ENCODE results near the gene COX6A2. TPM values are rescaled to one million over a fixed set of nuclear protein-coding genes. Genes with fewer than 3 reads are reported as not detected.

The COX6A2 gene
- total RNA-seq: not detected

DNA sequence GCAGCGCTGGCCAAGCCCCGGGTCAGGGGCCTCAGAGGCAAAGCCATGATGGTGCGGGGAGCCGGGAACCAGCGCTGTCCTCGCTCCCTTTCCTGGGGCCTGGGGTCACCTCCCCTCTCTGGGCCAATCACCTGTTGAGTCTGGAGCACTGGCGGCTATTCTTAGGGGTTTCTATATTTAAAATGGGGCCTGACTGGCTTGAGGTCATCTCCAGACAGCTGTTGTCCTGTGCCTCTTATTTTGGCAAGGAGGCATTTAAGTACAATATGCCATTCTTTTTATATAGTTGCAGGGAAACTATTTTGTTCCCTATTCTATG lies at the start of gene COX6A2:
Gene COX6A2 (minus strand): TSS at position 82 of the 319 bp plus-strand sequence. CDS start 35 bp downstream, at position 47.
- POLR2A ChIA-PET: no interaction called here
- CTCF ChIA-PET: interaction anchor here (2.4 kb wide), 1 partner anchor 15 kb away, joined by 5 read pairs; no protein-coding TSS in a partner anchor

DNA sequence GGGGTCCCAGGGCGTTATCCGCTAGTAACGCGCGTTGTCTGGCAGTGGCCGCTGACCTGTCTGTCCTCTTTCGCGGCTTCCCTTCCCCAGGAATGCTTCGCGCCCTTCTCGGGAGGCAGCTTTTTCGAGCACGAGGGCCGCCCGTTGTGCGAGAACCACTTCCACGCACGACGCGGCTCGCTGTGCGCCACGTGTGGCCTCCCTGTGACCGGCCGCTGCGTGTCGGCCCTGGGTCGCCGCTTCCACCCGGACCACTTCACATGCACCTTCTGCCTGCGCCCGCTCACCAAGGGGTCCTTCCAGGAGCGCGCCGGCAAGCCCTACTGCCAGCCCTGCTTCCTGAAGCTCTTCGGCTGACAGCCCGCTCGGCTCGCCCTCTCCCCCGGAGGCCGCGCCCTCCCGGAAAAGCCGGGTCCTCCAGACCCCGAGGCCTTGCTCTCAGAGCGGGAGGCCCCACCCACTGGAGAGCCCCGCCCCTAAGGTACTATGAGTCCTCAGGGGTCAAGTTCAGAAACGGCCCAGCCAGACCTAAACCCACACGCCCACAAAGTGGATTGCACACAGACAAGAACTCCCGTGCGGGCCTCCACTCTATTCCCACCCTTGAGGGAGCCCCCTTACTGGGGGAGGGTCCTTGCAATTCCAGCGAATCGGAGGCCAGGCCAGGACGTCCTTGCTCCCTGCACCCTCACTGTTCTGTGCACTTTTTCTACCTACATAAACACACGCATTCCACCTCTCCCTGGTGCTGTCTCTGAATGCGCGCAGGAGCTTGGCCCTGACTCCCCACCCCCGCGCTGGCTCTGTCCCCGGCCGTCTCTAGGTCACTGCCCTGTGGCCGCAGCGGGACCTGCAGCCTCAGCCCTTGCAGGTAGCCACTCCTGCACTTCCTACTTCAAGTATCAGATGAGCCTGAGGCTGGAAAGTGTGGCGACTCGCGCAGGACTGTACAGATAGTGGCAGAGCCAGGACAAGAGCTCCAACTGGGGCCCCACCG lies 49.4 kb upstream of the COX6A2 start:
- CTCF ChIA-PET: interaction anchor here (0.6 to 1.1 kb wide), 2 partner anchors 17 to 73 kb away, joined by 3 to 5 read pairs; no protein-coding TSS in a partner anchor
- POLR2A ChIA-PET: interaction anchor here (1.3 kb wide), 1 partner anchor 18 kb away, joined by 4 read pairs; the partner anchor contains the start of gene ARMC5

DNA sequence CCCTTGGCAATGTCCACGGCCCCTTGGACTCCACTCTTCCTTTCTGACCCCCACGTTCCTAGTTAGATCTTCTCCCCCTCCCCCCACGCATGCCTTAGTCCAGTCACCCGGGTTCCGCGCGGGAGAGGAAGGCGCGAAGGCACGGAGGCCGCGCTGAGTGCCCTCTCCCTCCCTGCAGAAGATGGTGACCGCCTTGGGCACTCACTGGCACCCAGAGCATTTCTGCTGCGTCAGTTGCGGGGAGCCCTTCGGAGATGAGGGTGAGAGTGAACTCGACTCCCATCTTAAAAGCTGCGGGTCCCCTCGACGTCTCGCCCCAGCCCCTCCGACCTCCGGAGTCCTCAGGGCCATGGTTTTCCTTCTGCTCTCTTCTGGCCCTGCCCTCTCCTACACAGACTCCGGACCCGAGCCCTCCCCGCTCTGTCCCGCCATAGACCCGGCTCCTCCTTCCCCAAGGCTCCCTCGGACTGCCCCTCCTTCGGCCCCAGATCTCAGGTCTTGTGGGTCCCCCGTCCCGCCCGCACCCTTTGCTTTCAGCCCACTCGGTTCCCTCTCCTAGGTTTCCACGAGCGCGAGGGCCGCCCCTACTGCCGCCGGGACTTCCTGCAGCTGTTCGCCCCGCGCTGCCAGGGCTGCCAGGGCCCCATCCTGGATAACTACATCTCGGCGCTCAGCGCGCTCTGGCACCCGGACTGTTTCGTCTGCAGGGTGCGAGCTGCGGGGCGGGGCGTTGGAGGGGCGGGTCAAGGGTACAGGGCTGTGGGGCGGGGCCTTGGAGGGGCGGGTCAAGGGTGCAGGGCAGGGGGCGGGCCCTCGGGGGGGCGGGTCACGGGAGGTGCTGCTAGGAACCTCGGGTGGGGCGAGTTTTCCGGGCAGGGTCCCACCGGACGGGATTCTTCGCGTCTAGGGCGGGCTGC lies 48.4 kb upstream of the COX6A2 start:
- POLR2A ChIA-PET: interaction anchor here (1.3 kb wide), 1 partner anchor 18 kb away, joined by 4 read pairs; the partner anchor contains the start of gene ARMC5
- CTCF ChIA-PET: interaction anchor here (1.1 kb wide), 1 partner anchor 16 kb away, joined by 5 read pairs; no protein-coding TSS in a partner anchor

DNA sequence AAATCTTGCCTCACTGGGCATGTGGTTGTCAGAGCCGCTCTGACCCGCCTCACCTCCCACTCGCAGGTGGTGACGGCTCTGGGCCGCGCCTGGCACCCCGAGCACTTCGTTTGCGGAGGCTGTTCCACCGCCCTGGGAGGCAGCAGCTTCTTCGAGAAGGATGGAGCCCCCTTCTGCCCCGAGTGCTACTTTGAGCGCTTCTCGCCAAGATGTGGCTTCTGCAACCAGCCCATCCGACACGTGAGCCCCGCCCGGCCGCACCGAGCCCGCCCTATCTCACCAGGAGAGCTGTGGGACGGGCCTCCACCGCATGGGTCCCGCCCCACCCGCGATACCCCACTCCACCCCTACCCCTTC lies 47.8 kb upstream of the COX6A2 start:
- CTCF ChIA-PET: interaction anchor here (0.8 to 1.8 kb wide), 2 partner anchors 16 to 33 kb away, joined by 3 to 9 read pairs; partner anchors contain the start of genes ARMC5 and ZNF843
- POLR2A ChIA-PET: no interaction called here

DNA sequence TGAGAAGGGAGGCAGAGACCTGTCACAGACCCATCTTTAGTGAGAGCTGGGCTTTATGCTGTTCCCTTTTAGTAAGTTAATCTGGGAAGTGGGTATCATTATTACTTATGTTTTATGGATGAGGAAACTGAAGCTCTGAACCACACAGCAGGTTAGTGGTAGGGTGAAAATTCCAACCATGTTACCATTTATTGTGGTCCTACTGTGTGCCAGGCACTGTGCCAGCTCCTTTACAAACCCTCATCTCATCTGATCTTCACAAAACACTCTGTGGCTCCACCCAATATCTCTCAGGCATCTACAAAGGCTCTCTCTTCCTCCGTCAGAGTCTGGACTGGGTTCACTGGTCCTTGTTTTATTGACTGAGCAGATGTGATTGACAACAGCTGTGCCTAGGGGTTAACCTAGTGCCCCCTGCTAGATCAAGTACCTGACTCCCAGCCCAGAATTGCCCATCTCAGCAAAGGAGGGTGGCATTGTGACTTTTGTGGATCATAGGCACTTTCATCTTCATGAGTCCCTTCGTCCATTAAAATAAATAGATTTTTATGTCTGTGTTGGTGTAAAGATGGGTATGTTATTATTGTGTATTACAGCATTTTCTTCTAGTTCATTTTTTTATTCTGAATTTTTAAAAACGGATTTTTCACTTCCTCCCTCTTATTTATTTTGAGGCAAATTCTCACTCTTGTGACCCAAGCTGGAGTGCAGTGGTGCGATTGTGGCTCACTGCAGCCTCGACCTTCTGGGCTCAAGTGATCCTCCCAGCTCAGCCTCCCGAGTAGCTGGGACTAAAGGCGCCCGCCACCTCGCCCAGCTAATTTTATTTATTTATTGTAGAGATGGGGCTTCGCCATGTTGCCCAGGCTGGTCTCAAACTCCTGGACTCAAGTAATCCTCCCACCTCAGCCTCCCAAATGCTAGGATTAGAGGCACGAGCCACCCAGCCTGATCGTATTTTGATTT lies 46.9 kb upstream of the COX6A2 start:
- POLR2A ChIA-PET: interaction anchor here (0.5 to 1.1 kb wide), 2 partner anchors 12 to 399 kb away, joined by 3 read pairs; partner anchors contain the start of gene ZNF267
- CTCF ChIA-PET: interaction anchor here (0.8 to 1.8 kb wide), 2 partner anchors 15 to 33 kb away, joined by 3 to 9 read pairs; partner anchors contain the start of genes ARMC5 and ZNF843

DNA sequence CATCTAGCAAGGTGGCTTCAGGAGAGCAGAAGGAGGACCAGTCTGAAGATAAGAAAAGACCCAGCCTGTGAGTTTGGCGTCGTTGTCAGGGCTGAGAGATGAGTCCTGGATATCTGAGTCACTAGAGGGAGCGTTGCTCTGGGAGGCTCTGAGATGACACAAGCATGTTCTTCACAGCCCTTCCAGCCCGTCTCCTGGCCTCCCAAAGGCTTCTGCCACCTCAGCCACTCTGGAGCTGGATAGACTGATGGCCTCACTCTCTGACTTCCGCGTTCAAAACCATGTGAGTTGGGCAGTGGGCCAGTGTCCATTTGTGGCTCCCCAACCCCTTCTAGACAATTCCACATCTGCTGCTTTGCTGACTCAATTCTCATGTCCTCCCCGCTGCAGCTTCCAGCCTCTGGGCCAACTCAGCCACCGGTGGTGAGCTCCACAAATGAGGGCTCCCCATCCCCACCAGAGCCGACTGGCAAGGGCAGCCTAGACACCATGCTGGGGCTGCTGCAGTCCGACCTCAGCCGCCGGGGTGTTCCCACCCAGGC lies 46.1 kb upstream of the COX6A2 start:
- ChIA-PET POLR2A (interaction anchor here (0.5 to 1.1 kb wide), 2 partner anchors 13 to 399 kb away, joined by 3 read pairs; partner anchors contain the start of gene ZNF267), CTCF (interaction anchor here (1.8 kb wide), 1 partner anchor 14 kb away, joined by 9 read pairs; the partner anchor contains the start of gene ARMC5)

DNA sequence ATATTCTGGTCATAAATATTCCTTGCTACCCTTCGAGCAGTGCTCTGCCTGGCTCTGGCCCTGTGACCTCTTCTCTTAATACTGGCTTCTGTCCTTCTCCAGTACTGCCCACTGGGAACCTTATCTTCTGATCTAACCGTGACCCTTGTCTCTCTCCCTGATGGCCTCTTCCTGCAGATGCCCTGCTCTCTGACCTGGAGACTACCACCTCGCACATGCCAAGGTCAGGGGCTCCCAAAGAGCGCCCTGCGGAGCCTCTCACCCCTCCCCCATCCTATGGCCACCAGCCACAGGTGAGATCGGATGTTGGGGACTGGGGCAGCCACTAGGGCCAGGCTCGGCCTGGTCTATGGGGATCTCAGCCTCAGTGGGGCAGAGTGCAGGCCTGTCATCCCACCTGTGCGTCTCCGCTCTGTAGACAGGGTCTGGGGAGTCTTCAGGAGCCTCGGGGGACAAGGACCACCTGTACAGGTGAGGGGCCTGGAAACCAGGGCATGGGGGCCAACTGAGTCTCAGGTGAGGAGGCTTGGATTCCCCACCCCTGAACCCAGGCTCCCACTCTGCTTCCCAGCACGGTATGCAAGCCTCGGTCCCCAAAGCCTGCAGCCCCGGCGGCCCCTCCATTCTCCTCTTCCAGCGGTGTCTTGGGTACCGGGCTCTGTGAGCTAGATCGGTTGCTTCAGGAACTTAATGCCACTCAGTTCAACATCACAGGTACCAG lies 45.3 kb upstream of the COX6A2 start:
- ChIA-PET POLR2A (no interaction called here), CTCF (no interaction called here)

DNA sequence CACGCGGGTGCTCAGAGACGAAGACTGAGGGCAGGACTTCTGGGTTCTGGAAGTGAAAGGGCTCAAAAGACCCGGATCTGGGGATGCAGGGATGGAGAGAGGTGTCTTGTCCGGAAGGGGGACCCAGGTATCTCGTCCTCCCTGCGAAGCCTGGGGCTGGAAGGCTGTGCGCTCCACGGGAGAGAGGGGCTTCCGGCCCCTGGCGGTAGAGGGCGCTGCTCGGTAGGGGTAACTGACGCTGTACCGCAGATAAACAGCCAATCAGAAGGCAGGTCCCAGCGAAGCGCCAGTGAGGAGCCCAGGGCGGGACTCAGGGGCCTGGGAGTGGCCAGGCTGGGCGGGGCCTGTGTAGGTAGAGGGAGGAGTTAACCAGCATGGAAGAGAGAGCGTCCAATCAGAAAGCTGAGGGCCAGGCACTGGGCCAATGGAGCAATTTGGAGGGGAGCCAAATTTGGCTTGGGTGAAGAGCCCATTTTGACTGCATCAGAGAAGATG lies 44.6 kb upstream of the COX6A2 start:
- ChIA-PET POLR2A (no interaction called here), CTCF (no interaction called here)

DNA sequence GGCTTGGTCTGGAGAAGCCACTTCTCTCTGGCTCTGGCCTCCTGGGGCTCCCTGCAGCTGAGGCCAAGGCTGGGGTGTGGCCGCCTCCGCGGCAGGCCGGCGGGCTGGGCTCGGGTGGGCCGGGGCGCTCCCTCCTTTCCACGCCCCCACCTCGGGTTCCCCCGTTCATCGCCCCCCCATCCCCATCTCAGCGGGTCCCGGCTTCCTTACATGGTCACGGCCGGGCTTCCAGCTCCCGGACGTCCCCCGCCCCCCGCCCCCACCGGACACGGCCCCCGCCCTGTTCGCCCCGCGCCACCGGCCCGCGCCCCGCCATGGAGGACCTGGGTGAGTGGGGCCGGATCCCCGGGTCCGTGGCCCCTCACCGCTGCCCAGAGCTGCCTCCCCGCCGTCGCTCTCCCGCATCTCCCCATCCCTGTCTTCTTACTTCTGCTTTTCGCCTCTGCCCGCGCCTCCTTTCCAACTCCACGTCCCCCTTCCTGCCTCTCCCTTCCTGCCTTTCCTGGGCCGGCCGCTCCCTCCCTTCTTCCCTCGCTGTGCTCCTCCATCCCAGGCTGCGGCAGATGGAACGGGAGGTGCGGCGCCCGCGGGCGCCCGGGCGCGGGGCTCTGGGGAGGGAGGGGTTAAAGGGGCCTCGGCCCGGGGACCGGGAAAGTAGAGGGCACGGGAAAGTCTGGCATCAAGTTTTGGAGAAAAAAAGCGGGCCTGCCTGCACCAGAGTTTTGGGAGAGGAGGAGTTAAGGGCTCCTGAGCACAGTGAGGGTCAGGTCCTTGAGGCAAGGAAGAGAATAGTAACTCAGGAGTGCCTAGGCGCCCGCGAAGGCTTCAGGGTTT lies 43.9 kb upstream of the COX6A2 start, which contains the start of gene TGFB1I1:
Gene TGFB1I1 (plus strand): TSS at position 278 of the 834 bp plus-strand sequence. CDS start 37 bp downstream, at position 315.
- CTCF ChIA-PET: interaction anchor here (2.8 kb wide), 1 partner anchor 12 kb away, joined by 11 read pairs; no protein-coding TSS in a partner anchor
- POLR2A ChIA-PET: interaction anchor here (0.5 to 0.6 kb wide), 2 partner anchors 17 to 498 kb away, joined by 3 read pairs; no protein-coding TSS in a partner anchor

DNA sequence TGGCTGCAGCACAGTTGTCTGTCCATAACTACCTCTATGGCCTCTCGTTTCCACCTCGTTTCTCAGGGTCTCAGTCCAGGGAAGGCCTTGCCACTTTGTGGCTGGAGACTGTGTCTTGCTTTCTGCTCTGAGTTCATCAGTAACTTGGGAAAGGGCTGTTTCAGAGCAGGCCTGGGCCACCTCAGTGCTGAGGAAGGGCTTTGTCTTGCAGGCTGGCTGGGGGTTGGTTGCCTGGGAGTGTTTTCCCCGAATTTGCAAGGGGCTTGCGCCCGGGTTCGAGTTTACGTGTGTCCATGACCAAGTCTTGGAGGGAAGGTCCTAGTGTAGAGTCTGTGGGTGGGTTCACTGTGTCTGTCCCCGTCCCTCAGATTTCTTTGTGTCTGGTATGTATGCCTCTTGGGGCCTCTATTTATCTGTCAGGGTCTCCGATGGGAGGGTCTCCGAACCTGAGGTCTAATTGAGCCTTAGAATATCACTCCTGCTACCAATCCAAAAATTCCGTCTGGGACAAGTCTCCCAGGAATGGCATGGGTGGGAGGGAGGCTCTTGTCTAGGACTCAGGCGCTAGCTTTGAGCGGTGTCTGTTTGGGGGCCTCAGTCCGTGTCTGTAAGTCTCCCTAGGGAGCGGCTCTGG lies 43.2 kb upstream of the COX6A2 start:
- POLR2A ChIA-PET: no interaction called here

DNA sequence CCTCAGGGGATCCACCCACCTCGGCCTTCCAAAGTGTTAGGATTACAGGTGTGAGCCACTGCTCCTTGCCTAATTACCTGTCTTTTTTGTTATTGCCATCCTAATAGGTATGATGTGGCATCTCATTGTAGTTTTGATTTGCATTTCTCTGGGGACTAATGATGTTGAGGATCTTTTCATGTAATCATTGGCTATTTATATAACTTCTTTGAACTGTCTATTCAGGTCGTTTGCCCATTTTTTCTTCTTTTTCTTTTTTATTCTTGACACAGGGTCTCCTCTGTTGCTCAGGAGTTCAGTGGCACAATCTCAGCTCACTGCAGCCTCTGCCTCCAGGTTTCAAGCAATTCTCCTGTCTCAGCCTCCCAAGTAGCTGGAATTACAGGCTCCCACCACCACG lies 42.5 kb upstream of the COX6A2 start:
- ChIA-PET POLR2A (no interaction called here), CTCF (interaction anchor here (1.0 to 2.8 kb wide), 2 partner anchors 10 to 30 kb away, joined by 3 to 11 read pairs; no protein-coding TSS in a partner anchor)

More for the DNA sequence above, 43.2 kb upstream of the COX6A2 start:
- CTCF ChIA-PET: interaction anchor here (2.8 kb wide), 1 partner anchor 11 kb away, joined by 11 read pairs; no protein-coding TSS in a partner anchor

DNA sequence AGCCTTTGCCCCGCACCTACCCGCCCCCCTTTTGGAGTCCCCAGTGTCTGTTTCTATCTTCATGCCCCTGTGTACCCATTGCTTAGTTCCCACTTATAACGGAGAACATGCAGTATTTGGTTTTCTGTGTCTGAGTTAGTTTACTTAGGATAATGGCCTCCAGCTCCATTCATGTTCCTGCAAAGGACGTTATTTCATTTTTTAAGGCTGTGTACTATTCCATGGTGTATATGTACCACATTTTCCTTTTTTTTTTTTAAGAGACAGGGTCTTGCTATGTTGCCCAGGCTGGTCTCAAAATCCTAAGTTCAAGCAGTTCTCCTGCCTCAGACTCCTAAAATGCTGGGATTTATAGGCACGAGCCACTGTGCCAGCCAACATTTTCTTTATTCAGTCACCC lies 39.7 kb upstream of the COX6A2 start:
- ChIA-PET CTCF (no interaction called here), POLR2A (no interaction called here)

DNA sequence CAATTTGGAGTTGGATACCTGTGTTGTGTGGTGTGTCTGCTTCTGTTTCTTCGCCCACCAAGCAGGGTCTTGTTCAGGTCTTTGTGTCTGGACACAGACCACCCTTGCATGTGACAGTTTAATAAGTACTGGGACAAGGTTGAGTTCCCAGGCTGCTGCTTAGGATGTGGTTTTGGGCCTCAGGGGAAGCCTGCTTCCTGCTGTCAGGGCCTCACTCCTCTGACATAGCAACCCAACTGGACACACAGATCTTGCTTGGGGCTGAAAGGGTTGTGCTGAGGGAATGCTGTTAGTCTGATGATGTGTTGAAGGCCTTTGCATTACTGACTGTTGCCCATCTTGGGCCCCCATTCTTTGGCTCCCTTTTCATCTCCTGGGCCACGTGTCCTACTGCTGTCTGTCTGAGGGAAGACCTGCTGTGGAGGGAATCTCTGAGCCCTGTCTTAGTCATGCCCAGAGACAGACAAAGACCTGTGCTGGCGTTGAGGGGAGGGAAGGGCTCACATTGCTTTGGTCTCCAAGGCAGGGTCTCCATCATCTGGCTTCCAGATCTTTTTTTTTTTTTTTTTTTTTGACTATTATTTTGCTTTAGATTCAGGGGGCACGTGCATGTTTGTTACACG lies 39.1 kb upstream of the COX6A2 start:
- ChIA-PET CTCF (no interaction called here), POLR2A (no interaction called here)

DNA sequence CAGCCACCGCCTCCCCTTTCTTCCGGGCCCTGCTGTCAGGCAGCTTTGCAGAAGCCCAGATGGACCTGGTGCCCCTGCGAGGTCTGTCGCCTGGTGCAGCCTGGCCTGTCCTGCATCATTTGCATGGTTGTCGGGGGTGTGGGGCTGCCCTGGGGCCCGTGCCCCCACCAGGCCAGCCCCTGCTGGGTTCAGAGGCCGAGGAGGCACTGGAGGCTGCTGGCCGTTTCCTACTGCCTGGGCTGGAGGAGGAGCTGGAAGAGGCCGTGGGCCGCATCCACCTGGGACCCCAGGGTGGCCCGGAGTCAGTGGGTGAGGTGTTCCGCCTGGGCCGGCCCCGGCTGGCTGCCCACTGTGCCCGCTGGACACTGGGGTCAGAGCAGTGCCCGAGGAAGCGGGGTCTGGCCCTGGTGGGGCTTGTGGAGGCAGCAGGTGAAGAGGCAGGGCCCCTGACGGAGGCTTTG lies 38.3 kb upstream of the COX6A2 start:
- ChIA-PET POLR2A (no interaction called here), CTCF (no interaction called here)

DNA sequence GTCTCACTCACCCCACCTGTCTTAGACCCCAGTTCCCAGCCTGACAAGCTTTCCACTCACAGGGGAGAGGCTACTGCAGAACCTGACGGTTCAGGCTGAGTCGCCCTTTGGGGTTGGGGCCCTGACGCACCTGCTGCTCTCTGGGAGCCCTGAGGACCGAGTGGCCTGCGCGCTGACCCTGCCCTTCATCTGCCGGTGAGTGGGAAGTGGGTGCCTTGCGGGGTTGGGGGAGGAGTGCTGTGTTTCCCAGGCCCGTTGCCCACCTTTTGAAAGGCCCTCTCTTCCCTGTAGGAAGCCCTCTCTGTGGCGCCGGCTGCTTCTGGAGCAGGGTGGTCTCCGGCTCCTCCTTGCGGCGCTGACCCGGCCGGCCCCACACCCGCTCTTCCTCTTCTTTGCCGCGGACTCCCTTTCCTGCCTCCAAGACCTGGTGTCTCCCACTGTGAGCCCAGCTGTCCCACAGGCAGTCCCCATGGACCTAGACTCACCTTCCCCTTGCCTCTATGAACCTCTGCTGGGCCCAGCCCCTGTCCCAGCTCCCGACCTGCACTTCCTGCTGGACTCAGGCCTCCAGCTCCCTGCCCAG lies 37.7 kb upstream of the COX6A2 start:
- POLR2A ChIA-PET: no interaction called here
- CTCF ChIA-PET: no interaction called here
